ENCODE results near the gene MCAT.

Gene MCAT

GRCh38 chr22:43092085-43092484, 51.1 kb downstream of the MCAT start:
- CTCF ChIA-PET = interaction anchor here (1.0 to 1.8 kb wide), 3 partner anchors 12 to 224 kb away, joined by 3 to 7 read pairs (median 3); partner anchors contain the start of gene BIK
- POLR2A ChIA-PET = interaction anchor here (0.6 kb wide), 1 partner anchor 41 kb away, joined by 5 read pairs; no protein-coding TSS in a partner anchor
- no peak for TF ChIP-seq CTCF (IDR thresholded peaks at IDR 0.05; ENCODE audit: control extremely low read depth, extremely low read depth, low read depth, missing control alignments)
- DNase-seq (ENCODE audit: extremely low spot score) = no peak

- ChIA-PET POLR2A (no interaction called here), CTCF (interaction anchor here (0.8 to 1.4 kb wide), 9 partner anchors 8 to 476 kb away, joined by 3 to 7 read pairs (median 3); partner anchors contain the start of gene POLDIP3)
- peak; percentile 77 for DNase-seq (ENCODE audit: extremely low spot score)
These were observed 52.9 kb downstream of the MCAT start for GRCh38 chr22:43090130-43090789.

GRCh38 chr22:43088984-43089717, 54.0 kb downstream of the MCAT start, which contains the start of gene TTLL1:
TTLL1 (minus strand) TSS chr22:43089391; CDS start chr22:43075586, 13,805 bp downstream.
- DNase-seq (ENCODE audit: extremely low spot score) = peak; percentile 96
- ChIA-PET CTCF (no interaction called here), POLR2A (no interaction called here)
- no peak for TF ChIP-seq CTCF (IDR thresholded peaks at IDR 0.05; ENCODE audit: control extremely low read depth, extremely low read depth, low read depth, missing control alignments)

More at GRCh38 chr22:43090130-43090789, 52.9 kb downstream of the MCAT start:
- peak; percentile 59 for TF ChIP-seq CTCF (IDR thresholded peaks at IDR 0.05; ENCODE audit: control extremely low read depth, extremely low read depth, low read depth, missing control alignments)

- CTCF ChIA-PET = no interaction called here
- no peak for TF ChIP-seq CTCF (IDR thresholded peaks at IDR 0.05; ENCODE audit: control extremely low read depth, extremely low read depth, low read depth, missing control alignments)
- DNase-seq (ENCODE audit: extremely low spot score) = no peak
- POLR2A ChIA-PET = no interaction called here
These were observed 54.6 kb downstream of the MCAT start for GRCh38 chr22:43088627-43088983.

GRCh38 chr22:43085658-43086606, 57.3 kb downstream of the MCAT start:
- POLR2A ChIA-PET = interaction anchor here (0.9 kb wide), 1 partner anchor 71 kb away, joined by 3 read pairs; no protein-coding TSS in a partner anchor
- DNase-seq (ENCODE audit: extremely low spot score) = peak; percentile 60

More at GRCh38 chr22:43085658-43086606, 57.3 kb downstream of the MCAT start:
- CTCF ChIA-PET = interaction anchor here (1.0 to 1.1 kb wide), 2 partner anchors 9 kb away, joined by 3 read pairs; no protein-coding TSS in a partner anchor
- TF ChIP-seq CTCF (IDR thresholded peaks at IDR 0.05; ENCODE audit: control extremely low read depth, extremely low read depth, low read depth, missing control alignments) = no peak
